ENCODE results near the gene POLN.

The POLN gene

DNA sequence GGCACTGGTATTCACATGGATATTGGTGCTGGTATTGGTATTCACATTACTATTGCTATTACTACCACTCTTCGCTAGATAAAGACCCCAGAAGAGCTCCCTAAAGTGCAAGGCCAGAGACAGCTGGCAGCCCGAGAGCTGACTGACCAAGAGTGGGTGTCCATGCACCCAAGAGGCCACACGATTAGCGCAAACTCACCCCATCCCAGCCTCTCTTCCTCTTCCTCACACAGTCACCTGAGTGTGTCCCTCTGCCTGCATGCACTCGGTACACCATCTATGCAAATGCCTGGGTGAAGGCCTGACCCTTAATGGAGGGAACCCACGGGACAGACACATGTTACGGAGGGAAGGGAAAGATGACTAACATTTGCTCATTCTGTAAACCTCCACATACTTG lies 86.7 kb downstream of the POLN start:
- DNase-seq, result no peak

DNA sequence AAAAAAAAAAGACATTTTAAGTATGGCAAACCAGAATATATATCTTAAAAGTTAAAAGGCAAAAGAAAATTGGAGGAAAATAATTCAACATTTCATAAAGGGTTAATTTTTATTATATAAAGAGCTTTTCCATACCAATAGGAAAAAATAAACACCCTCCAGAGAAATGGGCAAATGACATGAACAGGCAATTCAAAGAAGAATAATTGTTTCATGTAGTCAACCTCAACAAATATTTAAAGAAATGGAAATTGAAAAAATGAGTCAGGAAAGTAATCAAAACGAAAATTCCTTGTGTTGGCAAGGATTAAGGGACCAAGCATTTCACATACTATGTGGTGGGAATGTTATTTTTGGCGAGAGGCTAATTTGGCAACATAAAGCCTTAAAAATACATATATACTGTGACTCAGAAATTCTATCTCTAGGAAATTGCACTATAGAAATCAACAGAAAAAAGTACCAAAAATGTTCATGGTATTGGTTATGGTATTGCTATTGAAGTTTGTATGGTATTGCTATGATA lies 87.6 kb downstream of the POLN start:
- no peak for DNase-seq

DNA sequence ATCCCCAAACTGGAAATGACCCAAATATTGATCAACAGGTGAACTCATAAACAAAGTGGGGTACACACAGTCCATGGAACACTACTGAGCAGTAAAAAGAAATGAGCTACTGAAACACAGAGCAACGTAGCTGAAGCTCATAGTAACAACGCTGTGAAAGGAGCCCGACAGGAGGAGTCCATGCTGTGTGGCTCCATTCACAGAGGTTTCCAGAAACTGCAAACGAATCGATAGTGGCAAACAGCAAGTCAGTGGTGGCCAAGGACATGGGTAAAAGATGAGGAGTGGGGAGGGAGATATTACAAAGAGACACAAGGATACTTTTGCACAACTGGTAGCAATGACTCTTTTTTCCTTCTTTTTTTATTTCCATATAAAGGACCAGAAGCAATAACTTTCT lies 90.4 kb downstream of the POLN start:
- DNase-seq, result no peak

DNA sequence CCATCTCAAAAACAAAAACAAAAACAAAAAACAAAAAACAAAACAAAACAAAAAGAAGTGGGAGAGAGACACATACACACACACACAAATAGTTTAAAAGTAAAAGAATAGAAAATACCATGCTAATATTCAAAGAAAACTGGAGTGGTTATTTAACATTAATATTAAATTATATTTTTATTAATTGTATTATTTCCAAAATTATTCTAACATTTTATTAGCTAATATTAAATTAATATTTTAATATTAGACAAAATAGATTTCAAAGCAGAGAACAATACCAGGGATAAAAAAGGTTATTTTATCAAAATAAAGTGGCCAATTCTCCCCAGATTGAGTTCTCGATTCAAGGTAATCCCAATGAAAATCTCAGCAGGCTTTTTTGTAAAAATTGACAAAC lies 91.8 kb downstream of the POLN start:
- DNase-seq, result no peak

DNA sequence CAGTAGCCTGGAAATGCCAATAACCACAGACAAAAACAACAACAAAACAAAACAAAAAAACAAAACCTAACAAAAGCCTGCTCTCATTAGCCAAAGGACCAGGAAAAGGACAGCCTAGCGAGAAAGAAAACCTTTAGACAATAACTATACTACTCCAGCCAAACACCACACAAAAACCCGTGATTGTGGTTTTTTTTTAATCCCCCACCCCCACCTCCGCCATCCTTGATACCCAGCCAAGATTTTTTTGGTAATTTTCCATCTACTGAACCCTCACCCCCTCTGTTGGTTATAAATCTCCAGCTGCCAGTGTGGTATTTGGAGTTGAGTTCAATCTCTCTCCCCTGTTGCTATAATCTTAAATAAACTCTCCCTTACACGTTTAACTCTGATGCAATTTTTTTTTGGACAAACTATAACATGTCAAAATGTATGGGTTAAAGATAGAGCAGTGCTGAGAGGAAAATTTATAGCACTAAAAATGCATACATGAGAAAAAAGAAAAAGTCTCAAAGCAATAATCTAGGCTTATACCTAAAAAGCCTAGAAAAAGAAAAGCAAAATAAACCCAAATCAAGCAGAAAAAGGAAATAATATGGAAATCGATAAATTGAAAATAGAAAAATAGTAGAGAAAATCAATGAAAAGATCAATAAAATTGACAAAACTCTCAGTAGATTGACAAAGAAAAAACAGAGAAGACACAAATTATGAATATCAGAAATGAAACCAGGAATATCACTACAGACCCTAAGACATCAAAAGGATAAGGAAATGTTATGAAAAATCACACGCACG lies 99.1 kb downstream of the POLN start:
- DNase-seq, result no peak

DNA sequence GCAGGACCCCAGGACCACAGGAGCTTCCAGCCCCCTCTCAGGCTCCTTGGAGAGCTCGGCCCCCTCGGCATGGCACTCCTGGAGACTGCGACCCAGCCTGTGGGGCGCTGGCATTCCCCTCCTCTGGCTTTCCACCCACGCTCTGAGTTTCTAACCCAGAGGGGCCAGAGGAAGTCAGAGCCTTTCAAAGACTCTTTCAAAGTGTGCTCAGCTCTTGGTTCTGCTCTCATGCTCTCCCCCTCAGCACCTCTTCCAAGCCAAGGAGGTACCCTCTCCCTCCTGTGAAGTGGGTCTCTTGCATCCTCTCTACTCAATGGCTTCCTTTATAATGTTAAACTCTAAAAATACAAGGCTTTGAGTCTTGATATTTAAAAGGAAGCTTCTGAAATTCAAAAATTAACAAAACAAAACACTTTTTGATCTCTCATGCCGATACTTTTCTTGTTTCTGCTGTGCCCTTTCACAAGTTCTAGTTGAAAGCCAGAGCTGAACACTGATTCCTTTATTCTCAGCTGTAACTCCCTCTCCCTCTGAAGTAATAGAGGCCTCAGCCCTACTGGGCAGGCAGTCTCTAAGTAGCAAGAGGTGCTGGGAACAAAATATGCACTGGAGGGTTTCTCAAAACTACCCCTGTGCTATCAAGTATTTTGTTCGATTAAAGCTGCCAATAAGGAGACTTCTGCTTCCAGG lies 100.0 kb downstream of the POLN start:
- peak; percentile 37 for DNase-seq

DNA sequence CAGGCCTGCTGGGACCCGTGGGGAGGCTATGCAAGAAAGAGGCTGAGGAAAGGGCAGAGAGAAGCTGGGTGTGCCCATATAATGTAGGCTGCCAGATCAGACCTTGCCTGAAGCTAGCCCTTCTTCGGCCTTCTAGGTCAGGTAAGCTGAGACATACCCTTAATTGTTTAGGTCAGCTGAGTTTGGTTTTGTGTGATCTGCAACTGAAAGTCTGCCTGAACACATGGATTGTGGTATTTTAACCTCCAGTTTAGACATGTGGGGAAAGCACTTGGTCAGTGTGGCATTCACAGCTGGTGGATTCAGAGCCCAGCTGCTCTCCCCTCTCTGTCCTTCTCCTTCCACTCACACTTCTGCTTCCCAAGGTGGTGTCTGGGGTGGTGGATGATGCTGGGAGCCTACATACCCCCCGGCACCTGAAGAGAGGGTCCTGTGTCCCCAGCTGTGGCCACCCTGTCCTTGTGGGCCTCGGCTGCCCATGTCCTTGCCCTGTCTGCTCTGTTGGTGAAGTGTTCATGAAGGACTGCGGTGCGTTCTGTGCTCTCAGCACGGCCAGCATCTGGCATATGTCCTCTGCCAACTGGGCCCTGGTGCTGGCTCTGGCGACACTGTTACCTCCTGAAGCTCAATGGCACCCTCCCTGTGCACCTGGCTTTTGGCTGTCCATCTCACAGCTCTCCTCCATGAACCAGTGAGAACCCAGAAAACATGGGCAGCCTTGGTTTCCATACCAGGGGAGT lies 100.7 kb downstream of the POLN start:
- DNase-seq, result no peak

DNA sequence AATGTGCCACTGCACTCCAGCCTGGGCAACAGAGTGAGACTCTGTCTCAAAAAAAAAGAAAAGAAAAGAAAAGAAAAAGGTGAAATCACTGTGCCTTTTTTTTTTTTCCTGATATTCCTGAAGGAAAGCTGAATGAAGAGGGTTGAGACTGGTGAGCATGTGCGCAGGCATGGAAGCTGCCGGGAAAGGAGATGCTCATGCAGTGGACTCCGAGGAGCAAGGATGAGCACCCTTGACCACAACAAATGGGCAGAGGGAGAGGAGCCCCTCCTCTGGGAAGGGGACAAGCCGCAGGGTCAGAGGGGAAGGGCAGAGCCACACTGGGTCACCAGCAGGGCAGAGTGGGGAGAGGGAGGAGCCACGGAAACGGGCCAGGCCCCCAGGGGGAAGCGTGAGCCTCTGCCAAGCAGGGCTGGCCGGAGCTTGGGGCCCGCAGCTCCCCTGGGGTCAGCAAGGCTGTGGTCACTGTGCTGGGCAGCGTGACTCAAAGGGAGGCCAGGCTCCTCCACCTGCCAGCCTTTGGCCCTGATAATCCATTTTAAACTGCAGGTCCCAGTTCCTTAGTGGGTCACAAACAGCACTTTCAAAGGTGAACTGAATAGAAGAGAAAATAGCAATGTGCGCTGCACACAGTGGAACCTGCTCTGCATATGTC lies 102.9 kb downstream of the POLN start:
- no peak for DNase-seq

DNA sequence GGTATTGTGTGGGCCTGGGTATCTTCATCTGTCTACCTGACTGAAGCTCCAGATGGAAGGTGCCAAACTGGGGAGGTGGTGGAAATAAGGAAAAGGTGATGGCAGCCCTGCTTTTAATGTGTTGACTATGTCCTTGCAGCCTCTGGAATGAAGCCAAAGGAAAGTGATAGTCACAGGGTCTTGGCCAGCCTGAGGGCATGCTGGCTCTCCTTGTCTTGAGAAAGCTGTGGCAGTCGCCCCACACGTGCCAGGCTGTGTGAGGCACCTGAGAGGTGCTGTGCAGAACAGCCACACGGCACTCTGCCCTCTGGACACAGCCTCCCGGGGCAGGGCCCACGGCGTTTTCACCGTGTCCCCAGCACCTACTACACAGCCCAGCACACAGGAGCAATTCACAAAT lies 105.2 kb downstream of the POLN start:
- DNase-seq, result no peak

DNA sequence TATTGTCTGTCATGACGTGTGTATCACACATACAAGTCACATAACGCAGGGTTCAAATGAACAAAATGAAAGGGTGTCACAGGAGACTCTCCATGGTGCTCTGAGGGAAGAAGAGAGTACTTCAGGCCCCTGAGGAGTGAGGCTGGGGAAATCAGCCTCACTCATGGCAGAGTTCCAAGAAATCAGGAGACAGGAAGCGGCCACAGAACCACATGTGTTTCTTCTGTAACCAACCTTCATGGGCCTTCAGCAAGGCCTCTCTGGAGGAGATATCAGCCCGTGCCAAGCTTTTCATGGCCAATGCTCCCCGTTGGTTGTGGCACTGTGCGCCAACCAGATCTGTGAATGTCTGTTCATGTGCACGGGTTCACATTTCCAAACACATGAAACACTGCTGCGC lies 106.8 kb downstream of the POLN start:
- no peak for DNase-seq

DNA sequence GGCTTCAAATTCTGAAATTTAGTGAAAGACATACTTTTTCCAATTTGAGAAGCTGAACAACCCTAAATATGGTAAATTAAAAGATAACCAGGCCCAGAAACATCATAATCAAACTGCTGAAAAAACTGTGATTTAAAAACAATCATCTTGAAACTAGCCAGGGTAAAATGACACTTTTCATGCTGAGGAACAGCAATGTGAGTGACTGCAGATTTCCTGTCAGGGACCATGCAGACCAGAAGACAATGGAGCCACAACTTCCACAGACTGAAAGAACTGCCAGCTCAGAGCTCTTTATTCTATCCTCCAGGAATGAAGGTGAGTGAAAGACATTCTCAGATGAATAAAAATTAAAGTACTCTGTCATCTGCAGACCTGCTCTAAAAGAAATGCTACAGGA lies 109.5 kb downstream of the POLN start:
- no peak for DNase-seq

DNA sequence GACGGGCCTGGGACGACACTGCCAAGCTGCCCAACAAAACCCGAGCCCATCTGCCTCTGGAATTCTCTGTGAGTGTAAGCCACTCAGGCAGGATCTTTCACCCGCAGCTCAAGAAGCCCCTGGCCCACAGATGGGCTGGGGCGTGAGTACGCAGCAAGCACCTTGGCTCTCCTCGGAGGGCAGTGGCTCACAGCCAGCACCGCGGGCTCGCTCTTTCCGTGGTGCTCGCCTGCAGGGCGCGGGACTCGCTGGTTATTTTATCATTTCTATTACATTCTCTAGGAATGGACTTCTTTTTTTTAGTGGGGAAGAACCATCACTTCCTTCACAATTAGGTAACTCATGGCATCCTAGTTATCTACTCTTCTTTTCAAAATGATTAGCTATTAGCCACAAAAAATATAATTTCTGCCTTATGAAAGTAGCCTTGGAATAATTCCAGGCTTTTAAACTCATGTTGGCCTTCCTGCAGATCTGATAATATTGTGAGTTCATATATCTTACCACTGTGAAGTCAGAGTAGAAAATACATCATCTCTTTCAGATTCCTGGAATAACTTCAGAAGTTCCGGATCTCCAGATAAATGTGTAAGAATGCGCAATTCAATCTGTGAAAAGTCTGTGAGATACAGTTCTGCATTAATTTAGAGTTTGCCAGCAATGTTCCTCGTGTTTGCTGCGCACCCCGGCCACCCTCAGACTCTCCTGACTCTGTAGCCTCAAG lies 114.2 kb downstream of the POLN start:
- DNase-seq, result no peak

DNA sequence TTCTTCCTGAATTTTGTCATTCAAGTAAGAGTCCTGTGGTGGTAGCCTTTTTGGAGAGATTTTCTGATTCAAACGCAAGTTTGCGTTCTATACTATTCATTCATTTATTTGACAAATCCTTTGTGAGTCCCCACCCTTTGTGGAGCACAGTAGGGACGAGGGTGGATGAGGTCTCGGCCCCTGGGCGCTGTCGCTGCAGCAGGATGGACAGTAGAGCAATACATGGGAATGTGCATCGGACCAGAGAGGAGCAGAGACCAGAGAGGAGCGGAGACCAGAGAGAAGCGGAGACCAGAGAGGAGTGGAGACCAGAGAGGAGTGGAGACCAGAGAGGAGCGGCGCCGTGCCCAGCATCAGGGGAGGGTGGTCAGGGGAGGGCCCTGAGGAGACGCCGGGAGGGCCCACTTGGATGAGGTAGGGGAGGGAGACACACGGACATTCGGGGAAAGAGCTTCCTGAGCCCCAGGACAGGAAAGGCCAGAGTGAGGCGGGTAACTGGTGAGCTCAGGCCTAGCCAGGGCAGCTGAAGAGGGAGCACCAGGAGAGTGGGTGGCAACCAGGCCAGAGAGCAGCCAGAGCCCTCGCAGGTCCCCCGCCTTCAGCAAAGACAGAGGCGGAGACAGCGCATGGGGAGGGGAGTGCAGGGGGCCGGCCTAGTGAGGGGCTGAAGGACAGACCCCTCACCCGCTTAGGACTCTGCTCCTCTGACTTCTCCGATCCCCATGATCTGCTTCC lies 115.4 kb downstream of the POLN start:
- DNase-seq, result no peak

DNA sequence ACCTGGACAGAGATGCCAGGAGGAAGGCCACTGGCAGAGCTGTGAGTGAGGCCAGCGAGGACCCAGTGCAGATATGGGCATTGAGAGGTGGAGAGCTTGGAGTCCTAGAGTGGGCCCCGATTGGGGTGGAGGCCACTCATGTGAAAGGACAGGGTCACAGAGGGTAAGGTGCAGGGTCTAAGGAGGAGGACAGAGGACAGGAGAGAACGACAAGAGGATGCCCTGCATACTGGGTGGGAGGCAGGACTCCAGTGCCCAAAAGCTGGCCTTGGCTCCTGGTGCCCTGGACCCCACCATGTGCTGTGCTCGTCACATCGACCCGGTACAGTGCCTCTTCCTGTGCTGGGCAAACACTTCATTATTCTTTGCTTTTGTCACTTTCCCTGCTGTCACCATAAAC lies 116.1 kb downstream of the POLN start:
- no peak for DNase-seq

DNA sequence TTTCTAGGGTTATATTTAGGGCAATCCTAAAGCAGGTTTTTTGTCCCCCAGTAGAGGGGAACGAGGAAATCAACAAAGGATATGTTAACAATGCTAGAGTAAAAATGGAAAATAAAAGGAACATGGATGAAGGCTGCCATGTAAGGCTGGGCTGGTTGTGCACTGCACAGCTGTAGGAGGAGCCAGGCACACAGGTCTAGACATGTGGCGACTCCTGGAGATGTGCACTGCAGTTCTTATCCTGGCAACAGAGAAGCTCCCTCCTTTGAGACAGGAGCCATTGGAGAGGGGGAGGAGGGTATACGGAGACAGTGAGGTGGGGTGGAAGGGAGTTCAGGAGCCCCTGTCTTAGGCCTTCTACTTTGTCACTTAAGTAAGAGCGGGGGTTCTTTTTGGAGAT lies 116.9 kb downstream of the POLN start:
- DNase-seq, result no peak

DNA sequence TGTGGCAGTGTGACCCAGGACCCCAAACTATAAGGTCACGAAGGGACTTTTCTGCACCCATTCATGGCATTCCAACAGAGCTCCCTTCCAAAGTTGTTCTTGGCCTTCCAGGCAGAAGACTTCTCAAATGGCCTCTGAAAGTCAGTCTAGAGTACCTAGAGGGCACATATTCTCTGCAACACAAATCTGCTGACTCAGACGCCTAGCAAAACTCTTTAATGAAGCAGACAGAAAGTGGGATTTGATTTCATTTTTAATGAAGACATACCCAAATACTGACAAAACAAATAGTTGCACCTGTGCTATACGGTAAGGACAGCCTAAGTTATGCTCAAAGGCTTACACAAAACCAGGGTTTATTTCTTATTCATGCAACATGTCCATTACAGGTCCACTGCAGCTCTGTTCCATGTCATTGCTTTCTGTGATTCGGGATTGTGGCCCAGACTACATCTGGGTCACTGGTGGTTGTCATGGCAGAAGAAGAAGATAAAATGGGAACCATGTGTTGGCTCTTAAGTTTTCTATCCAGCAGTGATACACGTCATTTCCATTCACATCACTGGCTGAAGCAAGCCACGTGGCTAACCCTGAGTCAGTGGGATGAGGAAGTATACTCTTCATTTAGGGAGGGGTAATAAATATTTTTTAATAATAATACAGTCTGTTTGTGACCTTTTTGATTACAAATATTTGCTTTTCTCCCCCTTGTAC lies 125.1 kb downstream of the POLN start:
- no peak for DNase-seq

DNA sequence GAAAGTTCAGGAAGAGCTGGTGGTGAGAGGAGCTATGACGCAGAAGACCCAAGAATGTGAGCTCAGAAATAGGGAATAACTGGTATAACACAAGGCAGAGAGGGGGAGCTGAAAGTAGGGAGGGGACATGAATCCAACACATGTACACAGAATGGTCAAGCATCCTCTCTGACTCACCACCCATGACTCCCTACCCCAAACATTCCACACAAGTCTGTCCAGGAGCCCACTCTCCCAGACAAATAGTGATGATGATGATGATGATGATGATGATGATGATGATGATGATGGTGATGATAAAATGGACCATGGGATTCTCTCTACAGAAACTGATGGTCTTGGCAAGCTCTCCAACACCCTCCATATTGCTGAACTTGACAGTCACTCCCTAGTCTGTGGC lies 136.4 kb downstream of the POLN start:
- DNase-seq, result no peak

DNA sequence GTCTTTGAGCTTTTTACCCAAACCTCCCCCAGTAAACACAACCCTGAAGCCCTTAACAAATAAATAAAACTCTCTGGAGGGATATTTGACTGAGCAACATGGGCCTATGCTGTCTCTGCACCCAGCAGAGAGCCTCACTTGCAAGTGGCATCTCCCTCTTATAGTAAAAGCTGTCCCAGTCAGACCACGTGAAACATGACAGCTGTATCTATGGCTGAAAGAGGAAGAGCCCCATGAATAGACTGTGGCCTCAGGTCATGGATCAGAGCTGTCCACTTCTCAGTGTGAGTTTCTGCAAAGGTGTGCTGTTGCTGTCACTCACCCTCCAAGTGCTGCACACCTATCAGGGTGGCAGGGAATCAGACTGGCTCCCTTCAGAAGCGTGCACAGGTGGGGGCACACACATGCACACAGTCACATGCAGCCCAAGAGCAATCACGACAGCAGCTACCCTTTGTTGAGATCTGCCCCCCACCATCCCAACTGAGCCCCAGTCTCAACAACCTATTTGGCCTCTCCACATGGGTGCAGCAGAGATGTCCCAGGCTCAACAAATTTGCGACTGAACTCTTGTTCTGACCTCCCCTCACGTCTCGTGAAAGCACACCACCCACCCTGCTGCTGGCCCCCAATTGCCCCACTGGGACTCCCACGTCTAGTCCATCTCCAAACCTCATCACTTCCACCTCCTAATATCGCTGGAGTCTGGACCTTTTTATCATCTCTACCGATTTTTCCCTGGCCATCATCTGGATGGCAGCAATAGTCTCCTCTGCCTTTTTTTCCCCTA lies 137.2 kb downstream of the POLN start:
- no peak for DNase-seq

DNA sequence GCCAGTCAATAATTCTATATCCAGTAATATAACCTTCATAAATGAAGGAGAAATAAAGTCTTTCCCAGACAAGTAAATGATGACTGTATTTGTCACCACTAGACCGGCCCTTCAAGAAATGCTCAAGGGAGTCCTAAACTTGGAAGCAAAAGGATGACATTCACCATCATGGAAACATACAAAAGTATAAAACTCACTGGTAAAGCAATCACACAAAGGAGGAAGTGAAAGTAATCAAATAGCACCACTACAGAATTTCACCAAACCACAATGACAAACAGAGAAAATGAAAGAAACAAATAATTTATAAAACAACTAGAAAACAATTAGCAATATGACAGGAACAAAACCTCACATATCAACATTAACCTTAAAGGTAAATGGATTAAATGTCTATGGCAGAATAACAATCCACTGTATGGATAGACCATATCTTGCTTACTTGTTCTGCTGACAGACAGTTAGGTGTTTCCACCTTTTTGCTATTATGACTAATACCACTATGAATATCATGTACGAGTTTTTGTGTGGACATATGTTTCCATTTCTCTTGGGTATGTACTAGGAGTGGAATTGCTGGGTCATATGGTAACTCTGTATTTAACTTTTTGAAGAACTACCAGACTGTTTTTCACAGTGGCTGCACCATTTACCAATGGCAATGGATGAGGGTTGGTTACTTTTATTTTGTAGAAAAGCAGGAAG lies 137.9 kb downstream of the POLN start:
- DNase-seq, result no peak
